Measurements from ENCODE around the gene CACNB4.
"Not testable (repeated sequence)": the region's sequence is repeated elsewhere in the genome, so short reads cannot be mapped to it uniquely, and the experiment has no call there.

CACNB4 gene

DNA sequence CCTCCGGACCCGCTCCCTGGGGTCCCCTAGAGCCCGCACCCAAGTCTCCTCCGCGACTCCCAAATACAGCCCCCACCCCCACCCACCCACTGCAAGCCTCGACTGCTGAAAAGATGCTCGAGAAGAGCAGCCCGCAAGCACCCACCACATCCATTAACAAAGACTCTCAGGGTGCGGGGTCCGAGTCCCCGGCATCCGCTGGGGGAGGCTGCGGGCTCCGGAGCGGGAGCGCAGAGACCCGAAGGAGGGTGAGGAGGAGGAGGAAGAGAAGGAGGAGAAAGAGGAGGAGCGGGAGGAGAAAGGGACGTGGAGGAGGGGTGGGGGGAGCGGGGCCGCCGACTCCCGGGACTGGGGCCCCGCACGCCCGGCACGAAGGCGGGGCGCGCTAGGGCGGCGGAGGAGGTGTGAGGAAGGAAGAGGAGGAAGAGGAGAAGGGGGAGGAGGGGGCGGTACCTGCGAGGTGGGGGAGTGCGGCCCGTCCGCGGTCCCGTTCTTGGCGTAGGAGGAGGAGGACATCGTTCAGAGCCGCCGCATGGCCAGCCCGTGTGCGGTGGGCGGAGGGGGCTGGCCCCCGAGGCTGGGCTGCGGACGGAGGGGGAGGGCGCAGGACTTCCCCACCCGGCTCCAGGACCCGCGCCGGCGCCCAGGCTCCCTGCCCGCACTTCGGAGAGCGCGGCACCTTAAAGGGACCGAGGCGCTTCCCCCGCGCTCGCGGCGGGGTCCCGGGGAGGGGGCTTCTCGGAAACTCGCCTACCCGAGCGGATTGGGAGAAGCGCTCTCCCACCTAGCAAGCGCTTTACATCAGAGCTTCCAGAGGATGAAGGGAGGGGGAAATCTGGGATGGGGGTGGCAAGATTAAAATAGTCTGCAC lies at the start of gene CACNB4:
Gene CACNB4 (minus strand): TSS at position 549 of the 871 bp plus-strand sequence.
- no peak for DNase-seq

DNA sequence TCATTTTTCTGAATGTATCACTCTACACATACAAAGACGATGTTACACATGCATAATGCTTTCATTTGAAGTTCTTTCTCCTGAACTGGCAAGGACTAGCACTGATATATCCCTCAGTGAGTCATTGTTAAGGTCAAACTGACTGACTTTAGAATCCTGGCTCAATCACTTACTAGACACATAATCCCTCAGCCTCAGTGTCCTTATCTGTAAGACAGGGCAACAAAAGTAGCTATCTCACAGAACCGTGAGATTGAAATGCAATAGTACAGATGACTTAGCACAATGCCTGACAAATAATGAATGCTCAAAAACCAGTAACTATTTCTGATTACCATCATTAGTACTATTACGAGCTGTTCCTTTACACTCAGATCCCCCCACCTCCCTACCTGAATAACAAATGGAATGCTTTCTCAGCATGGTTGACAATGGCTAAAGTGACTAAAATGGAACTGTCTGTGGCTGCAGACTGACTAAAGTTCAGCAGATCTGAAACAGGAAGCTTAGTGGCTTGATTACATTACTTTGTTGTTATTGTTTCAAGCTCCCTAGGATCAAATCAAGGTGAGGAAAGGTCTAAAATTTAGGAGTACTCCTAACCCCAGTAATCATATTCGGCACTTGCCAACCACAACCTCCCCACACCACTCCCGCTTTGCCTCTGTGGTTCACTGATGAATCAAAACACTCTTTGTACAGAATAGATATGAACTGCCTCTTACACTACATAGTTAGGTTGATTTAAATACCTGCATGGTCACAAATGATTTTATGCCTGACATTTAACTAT lies 35.8 kb upstream of the CACNB4 start:
- peak in 1 of 2 donors; percentile 18 for DNase-seq

DNA sequence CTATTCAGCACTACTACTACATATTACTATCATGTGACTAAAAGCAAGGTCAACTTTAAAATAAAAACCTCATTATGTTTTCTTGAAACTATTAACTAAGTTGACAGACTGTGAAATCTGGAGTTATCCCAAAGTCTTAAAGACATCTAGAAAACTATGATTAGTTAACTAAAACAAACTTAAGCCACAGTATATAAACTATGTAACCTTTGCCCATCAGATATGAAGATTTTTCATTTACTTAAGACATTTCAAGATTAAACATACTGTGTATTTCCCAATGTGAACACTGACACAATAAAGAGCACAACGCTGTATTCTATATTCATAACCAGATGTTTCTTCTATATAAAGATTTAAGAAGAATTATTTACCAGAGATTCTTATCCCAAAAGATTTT lies 33.5 kb upstream of the CACNB4 start:
- DNase-seq: no peak

DNA sequence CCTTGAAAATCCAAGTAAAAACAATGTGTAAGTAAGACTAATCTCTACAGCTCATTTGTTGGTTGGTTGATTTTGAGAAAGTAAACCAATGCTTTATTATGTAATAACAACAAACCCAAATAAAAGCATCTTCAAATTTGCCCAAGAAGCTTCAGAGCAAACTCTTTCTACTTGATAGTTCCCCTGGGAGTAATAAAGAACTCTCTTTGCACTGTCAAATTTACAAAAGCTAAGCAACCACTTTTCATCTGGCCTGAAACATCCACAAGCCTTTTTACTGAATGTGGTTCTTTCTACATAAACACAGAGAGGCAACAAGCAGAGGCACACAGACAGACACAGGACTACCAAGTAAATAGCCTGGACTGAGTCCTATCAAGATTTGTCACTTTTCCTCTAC lies 28.8 kb upstream of the CACNB4 start:
- DNase-seq: no peak

DNA sequence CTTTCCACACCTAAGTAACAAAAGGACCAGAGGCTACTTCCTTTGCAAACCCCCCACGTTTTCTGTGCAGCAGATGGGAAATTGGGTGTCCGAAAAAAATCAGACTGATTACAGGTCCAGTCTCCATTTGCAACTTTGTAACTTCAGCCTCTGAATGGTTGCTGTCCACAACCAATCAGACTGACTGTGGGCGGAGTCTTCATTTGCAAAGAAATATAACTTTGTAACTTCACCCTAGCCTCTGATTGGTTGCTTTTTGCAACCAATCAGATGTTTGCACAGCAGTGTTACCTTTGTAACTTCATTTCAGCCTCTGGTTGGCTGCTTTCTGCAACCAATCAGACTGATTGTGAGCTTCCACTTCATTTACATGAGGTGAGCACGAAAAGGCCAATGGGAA lies 27.8 kb upstream of the CACNB4 start:
- no peak for DNase-seq

DNA sequence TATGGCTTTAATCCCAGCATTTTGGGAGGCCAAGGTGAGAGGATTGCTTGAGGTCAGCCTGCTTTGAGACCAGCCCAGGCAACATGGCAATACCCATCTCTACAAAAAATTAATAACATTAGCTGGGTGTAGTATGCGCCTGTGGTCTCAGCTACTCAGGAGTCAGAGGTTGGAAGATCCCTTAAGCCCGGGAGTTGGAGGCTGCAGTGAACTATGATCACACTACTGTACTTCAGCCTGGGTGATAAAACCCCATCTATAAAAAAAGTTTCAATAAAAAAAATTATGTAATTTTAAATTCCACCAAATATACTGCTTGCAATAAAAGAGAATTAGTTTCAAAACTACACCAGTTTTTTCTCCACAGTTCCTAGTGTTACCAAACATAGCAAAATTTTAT lies 23.3 kb upstream of the CACNB4 start:
- DNase-seq: no peak

DNA sequence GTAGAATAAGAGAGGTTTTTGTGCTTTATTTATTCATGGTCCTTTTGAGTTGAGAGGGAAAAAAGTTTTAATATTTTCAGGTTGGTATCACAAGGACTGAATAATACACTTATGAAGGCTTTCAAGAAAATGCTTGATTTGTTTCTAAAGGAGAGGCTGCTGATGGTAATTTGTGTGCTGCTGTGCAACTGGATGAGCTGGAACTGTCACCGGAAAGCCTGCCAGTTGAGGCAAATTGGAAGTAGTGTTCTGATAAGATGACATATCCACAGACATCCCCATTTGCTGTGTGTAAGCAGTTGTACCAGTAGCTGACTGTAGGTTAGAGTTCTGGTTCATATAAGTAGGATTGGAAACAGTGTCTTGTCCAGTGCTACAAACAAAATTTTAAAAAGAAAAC lies 21.6 kb upstream of the CACNB4 start:
- DNase-seq: no peak

DNA sequence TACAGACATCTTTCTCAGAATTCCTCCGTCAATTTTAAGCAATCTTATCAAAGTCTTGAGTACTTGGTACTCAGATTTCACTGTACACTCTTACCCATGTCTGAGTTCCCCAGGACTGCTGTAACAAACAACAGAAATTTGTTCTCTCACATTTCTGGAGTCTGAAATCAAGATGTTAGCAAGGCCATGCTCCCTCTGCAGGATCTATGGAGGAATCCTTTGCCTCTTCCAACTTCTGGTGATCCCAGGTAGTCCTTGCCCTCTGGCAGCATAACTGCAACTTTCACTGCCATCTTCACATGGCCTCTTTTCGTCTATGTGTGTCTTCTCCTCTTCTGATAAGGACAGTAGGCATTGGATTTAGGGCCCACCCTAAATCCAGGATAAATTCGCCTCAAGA lies 17.1 kb upstream of the CACNB4 start:
- DNase-seq: no peak

DNA sequence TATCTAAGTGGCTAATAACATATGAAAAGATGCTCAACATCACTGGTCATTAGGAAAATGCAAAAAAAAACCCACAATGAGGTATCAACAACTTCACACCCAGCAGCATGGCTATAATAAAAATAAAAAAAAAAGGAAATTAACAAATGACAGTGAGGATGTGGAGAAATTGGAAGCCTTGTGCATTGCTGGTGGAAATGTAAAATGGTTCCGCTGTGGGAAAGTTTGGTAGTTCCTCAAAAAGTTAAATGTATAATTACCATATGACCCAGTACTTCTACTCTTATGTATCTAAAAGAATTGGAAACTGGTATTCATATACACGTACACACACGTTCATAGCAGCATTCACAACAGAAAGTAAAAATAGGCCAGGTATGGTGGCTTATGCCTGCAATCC lies 15.5 kb upstream of the CACNB4 start:
- no peak for DNase-seq

DNA sequence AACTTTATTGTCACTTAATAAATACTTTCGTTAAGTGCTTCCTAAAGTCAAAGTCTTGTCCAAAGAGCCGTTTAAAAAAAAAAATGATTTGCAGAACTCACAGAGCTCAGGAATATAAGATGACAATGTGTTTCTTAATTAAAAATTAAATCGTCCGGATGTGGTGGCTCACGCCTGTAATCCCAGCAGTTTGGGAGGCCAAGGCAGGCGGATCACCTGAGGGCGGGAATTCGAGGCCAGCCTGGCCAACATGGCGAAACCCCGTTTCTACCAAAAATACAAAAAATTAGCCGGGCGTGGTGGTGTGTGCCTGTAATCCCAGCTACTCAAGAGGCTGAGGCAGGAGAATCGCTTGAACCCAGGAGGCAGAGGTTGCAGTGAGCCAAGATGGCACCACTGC lies 8.3 kb upstream of the CACNB4 start:
- DNase-seq: not testable (repeated sequence)

DNA sequence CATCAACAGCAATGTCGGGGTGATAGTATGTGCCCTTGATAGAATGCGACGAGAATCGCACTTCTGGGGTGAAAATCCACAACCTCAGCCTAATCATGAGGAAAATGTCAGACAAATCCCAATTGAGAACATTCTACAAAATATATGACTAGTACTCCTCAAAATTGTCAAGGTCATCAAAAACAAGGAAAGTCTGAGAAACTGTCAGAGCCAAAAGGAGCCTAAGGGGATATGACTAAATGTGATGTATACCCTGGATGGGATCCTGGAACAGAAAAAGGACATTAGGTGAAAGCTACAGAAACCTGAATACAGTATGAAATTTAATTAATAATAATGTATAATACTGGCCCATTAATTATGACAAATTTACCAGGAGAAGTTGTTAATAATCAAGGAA lies 7.6 kb upstream of the CACNB4 start:
- no peak for DNase-seq

DNA sequence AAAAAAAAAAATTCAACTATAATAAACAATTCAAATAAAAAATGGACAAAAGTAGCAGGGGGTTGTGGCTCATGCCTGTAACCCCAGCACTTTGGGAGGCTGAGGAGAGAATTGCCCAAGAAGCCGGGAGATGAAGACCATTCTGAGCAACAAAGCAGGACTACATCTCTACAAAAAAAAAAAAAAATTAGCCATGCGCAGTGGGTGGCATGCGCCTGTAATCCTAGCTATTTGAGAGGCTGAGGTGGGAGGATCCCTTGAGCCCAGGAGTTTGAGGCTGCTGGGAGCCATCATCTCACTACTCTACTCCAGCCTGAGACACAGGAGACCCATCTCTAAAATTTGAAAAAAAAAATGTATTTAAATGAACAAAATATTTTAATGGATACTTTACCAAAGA lies 4.4 kb upstream of the CACNB4 start:
- DNase-seq: no peak

DNA sequence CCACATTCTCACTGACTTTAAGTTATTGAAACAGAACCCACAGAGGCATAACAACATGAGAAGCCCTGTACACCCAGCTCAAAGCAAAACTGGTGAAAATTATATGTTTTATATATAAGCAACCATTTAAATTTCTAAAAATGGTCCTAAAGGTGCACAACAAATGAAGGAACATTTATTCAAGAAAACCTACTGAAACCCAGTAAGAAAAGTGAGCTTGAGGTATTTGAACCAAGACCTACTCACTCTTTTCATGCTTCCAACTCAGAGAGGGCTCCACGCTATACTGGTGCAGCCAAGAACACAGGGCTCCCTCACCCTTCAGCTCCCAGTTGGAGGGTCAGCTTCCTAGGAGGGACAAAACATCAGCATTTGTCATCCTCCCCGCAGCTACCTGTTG lies 2.1 kb upstream of the CACNB4 start:
- no peak for DNase-seq

DNA sequence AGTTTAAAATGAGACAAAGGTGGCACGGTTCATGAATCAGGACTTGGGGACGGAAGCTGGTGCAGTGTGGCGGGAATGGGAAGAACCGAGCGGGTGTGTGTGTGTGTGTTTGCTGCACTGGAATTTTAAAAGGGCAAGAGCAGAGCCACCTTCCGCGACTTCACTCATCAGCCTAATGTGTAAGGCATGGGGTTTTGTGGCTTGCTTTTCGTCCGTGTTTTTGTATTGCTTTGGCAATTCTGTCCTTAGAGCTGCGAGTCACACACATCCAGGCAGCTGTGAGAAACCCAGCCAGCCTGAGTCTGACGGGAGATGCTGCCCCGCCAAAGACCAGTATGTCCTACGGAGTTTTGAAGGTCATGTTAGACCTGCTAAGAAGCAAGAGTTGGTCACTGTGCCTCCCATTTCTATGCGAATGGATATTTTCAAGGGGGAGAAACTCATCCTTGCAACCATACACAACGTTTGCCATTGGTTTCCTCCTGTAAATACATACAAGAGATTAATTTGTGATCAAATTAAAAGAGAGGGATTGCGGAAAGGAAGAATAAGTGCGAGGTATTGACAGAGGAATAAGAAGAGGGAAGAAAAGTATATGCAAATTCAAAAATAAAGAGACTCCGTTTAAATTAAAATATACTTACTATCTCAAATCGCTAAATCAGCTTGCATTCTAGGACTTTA lies 665 bp upstream of the CACNB4 start:
- no peak for DNase-seq

DNA sequence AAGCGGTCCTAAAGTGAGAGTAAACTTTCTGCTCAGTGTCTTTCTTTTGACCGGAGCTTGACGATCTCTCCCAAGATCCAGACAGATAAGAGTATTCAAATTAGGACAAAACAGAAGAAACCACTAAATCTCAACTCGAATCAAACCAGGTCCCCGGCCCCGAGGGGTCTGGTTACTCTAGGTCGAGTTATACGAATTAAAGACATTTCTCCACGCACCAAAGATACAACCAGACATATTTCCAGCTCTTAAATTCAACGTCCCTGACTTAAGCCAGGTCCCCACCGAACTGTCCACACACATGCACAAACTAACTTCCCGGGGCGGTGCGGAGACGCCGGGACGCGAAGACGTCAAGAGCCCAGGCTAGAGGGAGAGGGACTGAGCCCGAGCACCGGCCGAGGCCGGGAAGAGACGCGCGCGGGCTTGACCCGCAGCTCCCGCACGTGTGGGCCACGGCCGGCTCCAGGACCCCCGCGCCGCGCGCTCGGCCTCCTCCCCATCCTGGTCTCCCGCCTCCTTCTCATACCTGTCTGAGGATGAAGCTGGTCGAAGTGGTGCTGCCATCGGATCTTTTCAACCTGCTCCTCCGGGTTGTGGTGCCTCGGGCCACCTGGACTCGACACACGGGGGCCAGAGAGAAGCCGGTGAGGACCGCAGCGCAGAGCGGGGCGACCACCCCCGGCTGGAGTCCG lies 896 bp downstream of the CACNB4 start:
- DNase-seq: no peak

DNA sequence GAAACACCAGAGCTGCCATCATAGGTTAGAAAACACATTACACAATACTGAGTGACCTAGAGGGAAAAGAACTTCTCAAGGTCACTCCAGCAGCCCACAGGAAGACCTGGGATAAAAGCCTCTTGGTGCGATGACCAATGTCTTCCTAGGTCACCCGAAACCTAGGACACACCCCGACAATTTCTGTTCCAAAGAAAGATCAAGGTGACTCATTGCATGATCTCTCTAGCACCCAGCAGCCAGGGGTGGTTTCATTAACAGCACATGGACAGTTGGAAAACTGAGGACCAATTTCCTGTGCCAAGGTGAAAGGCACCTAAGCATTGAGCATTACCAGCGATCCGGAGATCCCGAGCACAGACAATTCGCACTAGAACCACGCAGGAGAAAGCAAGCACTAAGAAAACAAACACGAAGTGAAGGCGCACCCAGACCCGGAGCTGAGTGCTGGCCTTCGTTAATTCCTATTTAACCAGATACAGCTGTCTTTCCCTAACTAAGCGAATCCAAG lies 1.5 kb downstream of the CACNB4 start:
- DNase-seq: no peak

DNA sequence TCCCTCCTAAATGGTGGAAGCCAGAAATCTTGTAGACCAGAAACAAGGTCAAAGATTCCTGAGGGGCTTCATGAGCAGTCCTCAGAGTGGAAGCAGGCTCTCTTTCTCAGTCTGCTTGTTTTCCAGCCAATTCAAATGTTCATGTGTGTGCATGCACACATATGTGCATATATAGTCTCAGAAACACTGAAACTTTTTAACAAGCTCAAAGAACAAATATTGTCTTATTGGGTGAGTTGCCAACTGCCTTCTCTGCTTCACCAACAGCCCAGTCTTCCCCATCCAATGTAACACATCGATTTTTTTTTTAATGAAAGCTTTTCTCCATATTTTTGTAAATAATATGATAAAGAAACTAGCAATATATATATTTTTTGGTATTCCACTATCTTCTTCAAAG lies 3.7 kb downstream of the CACNB4 start:
- DNase-seq: no peak

DNA sequence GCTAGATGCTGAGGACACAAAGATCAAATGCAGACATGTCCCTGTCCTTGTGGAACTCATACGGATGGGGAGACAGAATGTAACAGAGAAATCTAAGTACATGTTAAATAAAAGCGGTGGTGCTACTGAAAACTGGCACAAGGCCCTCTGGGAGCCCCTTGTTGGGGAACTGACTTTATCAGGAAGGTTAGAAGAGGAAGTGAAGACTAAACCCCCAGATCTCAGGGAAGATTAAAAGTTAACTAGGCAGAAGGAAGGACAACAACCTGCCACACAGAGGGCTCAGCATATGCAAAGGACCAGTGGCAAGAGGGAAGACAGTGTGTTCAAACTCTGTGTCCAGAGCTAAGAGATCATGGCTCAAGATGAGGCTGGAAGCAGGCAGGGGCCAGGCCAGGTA lies 4.8 kb downstream of the CACNB4 start:
- no peak for DNase-seq

DNA sequence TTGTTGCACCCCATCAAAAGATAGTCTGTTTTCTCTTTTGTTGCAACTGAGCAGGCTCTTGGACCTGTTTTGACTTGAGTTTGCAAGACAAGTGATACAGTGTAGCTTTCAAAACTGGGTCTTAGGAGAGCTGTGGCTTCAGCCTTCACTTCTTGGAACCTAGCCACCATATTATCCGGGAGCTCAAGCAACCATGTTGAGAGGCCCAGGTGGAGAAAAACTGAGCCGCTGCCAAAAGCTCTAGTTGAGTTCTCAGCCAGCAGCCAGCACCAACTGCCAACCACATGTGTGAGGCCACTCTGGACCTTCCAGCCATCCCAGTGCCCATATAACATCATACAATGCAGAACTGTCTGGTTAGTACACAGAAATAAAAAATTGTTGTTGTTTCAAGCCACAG lies 5.4 kb downstream of the CACNB4 start:
- DNase-seq: no peak

DNA sequence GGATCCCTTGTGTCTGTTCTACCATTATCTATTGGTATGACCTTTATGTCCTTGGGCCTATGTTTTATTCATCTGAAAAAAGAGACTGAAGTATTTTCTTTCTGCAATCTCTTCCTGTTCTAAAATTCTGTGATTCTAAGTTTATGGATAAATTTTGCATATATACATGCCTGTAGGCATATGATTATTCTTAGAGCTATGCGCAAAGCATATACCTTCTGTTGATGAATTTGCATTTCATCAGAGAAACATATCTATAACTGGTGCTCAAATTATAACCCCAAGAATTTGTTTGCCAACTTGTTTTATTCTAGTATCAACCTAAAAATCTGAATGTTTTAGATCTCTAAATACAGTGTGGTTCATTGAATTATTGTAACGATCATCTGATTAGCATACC lies 6.7 kb downstream of the CACNB4 start:
- DNase-seq: no peak

DNA sequence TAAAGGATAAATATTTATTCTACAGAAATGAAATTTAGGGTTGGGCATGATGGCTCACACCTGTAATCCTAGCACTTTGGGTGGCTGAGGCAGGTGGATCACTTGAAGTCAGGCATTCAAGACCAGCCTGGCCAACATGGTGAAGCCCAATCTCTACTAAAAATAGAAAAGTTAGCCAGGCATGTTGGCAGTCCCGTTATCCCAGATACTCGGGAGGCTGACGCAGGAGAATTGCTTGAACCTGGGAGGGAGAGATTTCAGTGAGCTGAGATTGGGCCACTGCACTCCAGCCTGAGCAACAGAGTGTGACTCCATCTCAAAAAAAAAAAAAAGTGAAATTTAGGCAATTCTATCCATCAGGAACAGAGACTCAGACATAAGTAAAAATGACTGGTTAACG lies 8.1 kb downstream of the CACNB4 start:
- not testable (repeated sequence) for DNase-seq

DNA sequence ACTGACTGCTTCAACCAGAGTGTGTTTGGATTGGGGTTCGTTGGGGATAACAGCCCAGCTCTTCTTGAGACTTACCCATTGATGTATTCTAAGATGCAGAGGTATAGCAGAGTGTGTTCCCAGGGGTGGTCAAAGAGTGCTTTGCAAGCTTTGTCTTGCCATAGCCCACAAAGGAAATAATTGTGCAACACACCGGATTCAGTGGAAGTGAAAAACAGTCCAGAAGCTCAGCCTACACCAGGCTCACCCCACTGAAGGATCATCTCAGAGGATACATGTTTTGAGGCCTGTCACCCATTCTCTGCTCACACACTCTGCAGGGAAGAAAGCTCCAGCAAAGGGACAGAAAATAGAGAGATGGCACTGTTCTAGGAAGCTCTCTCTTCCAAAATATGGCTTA lies 9.6 kb downstream of the CACNB4 start:
- DNase-seq: no peak

DNA sequence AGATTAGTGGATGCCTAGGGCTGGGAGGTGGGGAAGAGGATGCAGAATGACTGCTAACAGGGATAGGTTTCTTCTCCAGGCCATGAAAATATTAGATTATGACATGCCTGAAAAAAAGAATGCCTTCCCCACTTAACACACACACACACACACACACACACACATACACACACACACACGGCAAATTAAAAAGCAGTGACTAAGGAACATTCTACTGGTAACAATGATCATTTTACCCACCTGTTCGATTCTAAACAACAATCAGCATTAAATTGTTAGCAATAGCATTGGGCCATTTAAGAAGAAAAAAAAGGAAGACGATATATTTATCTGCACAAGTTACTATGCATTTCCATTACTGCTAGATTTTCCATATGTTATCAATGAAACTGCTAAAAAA lies 10.8 kb downstream of the CACNB4 start:
- no peak for DNase-seq
